ENCODE measurements around the gene PTPN11.

Gene PTPN11

DNA sequence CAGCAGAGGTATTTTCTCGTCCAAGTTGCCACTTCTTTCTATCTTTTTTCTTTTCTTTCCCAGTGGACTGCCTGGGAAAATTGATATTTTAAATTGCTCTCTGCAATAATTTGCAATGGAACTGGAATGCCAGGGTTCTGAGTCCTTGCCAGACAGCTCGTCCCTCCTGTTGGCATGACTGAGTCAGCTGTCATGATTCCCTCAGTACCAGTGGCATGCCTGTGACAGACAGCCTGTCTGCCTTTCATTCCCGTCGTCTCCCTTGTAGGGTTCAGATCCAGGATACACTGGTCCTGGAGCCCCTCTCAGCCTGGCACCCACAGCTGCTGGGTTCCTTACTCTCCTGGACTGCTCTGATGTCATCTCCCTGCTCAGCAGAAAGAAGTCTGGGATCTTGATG, 84.8 kb downstream of the PTPN11 start:
- H3K4me3 ChIP-seq (IDR thresholded peaks at IDR 0.05; ENCODE audit: insufficient read depth, low read depth, low read length), result no peak overlapping the region
- TF ChIP-seq, protein P1, sequence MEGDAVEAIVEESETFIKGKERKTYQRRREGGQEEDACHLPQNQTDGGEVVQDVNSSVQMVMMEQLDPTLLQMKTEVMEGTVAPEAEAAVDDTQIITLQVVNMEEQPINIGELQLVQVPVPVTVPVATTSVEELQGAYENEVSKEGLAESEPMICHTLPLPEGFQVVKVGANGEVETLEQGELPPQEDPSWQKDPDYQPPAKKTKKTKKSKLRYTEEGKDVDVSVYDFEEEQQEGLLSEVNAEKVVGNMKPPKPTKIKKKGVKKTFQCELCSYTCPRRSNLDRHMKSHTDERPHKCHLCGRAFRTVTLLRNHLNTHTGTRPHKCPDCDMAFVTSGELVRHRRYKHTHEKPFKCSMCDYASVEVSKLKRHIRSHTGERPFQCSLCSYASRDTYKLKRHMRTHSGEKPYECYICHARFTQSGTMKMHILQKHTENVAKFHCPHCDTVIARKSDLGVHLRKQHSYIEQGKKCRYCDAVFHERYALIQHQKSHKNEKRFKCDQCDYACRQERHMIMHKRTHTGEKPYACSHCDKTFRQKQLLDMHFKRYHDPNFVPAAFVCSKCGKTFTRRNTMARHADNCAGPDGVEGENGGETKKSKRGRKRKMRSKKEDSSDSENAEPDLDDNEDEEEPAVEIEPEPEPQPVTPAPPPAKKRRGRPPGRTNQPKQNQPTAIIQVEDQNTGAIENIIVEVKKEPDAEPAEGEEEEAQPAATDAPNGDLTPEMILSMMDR (conservative IDR thresholded peaks at IDR 0.05; ENCODE audit: low read depth, low read length), result no peak
- no peak overlapping the region for H2AFZ ChIP-seq (ENCODE audit: low read depth)
- H3K79me2 ChIP-seq (ENCODE audit: insufficient read depth, low read depth), result no peaks in the 10 kb centered on the region
- no peak overlapping the region for H3K27ac ChIP-seq
- H3K27me3 ChIP-seq (ENCODE audit: insufficient read depth, low read depth), result no peaks in the 10 kb centered on the region
- no peaks in the 10 kb centered on the region for H4K20me1 ChIP-seq (ENCODE audit: insufficient read depth)
- no peak overlapping the region for H3K9ac ChIP-seq
- no peaks in the 10 kb centered on the region for H3K36me3 ChIP-seq (ENCODE audit: insufficient read depth)
- no peak overlapping the region for H3K4me2 ChIP-seq
- H3K4me1 ChIP-seq (ENCODE audit: low read depth, poor library complexity, severe bottlenecking), result no peaks in the 10 kb centered on the region

- Histone ChIP-seq H3K27ac (no peak overlapping the region), H3K4me1 (ENCODE audit: low read depth, poor library complexity, severe bottlenecking) (no peaks in the 10 kb centered on the region), H3K9ac (no peak overlapping the region), H3K27me3 (ENCODE audit: insufficient read depth, low read depth) (no peaks in the 10 kb centered on the region), H3K4me2 (no peak overlapping the region), H3K79me2 (ENCODE audit: insufficient read depth, low read depth) (no peaks in the 10 kb centered on the region), H3K36me3 (ENCODE audit: insufficient read depth) (no peaks in the 10 kb centered on the region), H4K20me1 (ENCODE audit: insufficient read depth) (no peaks in the 10 kb centered on the region), H2AFZ (ENCODE audit: low read depth) (no peak overlapping the region), H3K4me3 (IDR thresholded peaks at IDR 0.05; ENCODE audit: insufficient read depth, low read depth, low read length) (no peak overlapping the region)
- TF ChIP-seq, protein P1 (conservative IDR thresholded peaks at IDR 0.05; ENCODE audit: low read depth, low read length), result no peak
These were observed 87.9 kb downstream of the PTPN11 start for GRCh38 chr12:112506513-112507166.

GRCh38 chr12:112513471-112513870, 94.7 kb downstream of the PTPN11 start:
- no peaks in the 10 kb centered on the region for H4K20me1 ChIP-seq (ENCODE audit: insufficient read depth)
- no peak overlapping the region for H3K27ac ChIP-seq
- H3K27me3 ChIP-seq (ENCODE audit: insufficient read depth, low read depth), result no peaks in the 10 kb centered on the region
- no peaks in the 10 kb centered on the region for H3K4me1 ChIP-seq (ENCODE audit: low read depth, poor library complexity, severe bottlenecking)
- no peaks in the 10 kb centered on the region for H3K36me3 ChIP-seq (ENCODE audit: insufficient read depth)
- no peak overlapping the region for H2AFZ ChIP-seq (ENCODE audit: low read depth)
- TF ChIP-seq, protein P1 (conservative IDR thresholded peaks at IDR 0.05; ENCODE audit: low read depth, low read length), result no peak
- no peak overlapping the region for H3K4me2 ChIP-seq
- H3K4me3 ChIP-seq (IDR thresholded peaks at IDR 0.05; ENCODE audit: insufficient read depth, low read depth, low read length), result no peak overlapping the region
- H3K79me2 ChIP-seq (ENCODE audit: insufficient read depth, low read depth), result no peaks in the 10 kb centered on the region
- H3K9ac ChIP-seq, result no peak overlapping the region

GRCh38 chr12:112514456-112514855, 95.7 kb downstream of the PTPN11 start:
- Histone ChIP-seq H4K20me1 (ENCODE audit: insufficient read depth) (no peaks in the 10 kb centered on the region), H3K27me3 (ENCODE audit: insufficient read depth, low read depth) (no peaks in the 10 kb centered on the region), H3K79me2 (ENCODE audit: insufficient read depth, low read depth) (no peaks in the 10 kb centered on the region), H3K27ac (no peak overlapping the region), H3K4me1 (ENCODE audit: low read depth, poor library complexity, severe bottlenecking) (no peaks in the 10 kb centered on the region), H3K4me2 (no peak overlapping the region), H2AFZ (ENCODE audit: low read depth) (no peak overlapping the region), H3K9ac (no peak overlapping the region), H3K4me3 (IDR thresholded peaks at IDR 0.05; ENCODE audit: insufficient read depth, low read depth, low read length) (no peak overlapping the region), H3K36me3 (ENCODE audit: insufficient read depth) (no peaks in the 10 kb centered on the region)
- TF ChIP-seq, protein P1 (conservative IDR thresholded peaks at IDR 0.05; ENCODE audit: low read depth, low read length), result no peak
